ENCODE data around the gene PCDH18. TPM values are rescaled to one million over a fixed set of nuclear protein-coding genes. Genes with fewer than 3 reads are reported as not detected.
"Not testable (repeated sequence)": the region's sequence is repeated elsewhere in the genome, so short reads cannot be mapped to it uniquely, and the experiment has no call there.

PCDH18 gene
- total and polyA plus RNA-seq, 2 experiments from 2014 or later = 2.5 to 6.6 TPM

DNA sequence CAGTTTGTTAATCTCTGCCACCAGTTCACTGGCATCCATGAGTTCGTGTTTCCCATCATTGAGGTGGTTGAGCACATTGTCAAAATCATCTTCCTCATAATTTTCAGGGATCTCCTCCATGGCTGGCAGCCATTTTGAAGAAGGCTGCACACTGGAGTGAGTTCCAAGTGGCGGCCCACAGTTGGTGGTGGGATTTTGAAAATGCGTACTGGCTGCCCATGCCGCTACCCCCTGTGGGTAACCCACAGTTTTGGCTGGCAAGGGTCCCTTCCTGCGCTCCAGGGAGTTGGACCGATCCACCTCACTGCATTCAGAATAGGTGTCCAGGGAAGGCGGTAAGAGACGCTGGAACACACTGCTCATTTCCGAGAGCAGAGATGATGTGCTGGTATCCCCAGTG is 11.2 kb downstream of the PCDH18 start:
- no peaks in the 10 kb centered on the region for H3K9me3 ChIP-seq (ENCODE audit: low read depth)
- no peak overlapping the region for H3K27ac ChIP-seq
- H3K4me3 ChIP-seq = no peak overlapping the region
- H3K27me3 ChIP-seq = peaks cover 2% of the 10 kb centered on the region
- H3K36me3 ChIP-seq = no peaks in the 10 kb centered on the region
- no peaks in the 10 kb centered on the region for H3K4me1 ChIP-seq (ENCODE audit: low read depth)
- TF ChIP-seq, protein P1, sequence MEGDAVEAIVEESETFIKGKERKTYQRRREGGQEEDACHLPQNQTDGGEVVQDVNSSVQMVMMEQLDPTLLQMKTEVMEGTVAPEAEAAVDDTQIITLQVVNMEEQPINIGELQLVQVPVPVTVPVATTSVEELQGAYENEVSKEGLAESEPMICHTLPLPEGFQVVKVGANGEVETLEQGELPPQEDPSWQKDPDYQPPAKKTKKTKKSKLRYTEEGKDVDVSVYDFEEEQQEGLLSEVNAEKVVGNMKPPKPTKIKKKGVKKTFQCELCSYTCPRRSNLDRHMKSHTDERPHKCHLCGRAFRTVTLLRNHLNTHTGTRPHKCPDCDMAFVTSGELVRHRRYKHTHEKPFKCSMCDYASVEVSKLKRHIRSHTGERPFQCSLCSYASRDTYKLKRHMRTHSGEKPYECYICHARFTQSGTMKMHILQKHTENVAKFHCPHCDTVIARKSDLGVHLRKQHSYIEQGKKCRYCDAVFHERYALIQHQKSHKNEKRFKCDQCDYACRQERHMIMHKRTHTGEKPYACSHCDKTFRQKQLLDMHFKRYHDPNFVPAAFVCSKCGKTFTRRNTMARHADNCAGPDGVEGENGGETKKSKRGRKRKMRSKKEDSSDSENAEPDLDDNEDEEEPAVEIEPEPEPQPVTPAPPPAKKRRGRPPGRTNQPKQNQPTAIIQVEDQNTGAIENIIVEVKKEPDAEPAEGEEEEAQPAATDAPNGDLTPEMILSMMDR (IDR thresholded peaks at IDR 0.05; ENCODE audit: low read depth, low read length) = no peak
- no peak for DNase-seq (ENCODE audit: low read depth in 1 of 2, low spot score in 1 of 2)

DNA sequence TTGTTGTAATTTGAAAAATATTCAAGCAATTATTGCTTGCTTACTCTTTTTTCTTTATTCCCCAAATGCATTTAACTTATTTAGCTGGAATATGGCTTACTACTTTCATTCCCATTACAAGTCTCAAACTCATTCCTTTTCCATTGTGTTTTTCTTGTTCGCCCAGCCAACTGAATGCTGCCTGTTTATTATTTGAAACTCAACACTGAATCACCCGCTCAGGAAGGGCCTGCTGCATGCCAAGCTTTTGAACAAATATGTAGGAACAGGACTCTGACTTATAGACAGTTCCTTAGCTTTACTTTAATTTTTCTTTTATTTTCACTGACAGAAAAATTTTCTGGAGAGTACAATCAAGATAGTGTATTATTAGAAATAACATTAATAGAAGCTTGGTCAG is 12.9 kb downstream of the PCDH18 start:
- DNase-seq (ENCODE audit: low read depth in 1 of 2, low spot score in 1 of 2) = peak in 1 of 2 donors; percentile 67
- H3K27ac ChIP-seq = no peak overlapping the region
- no peaks in the 10 kb centered on the region for H3K27me3 ChIP-seq
- H3K36me3 ChIP-seq = no peaks in the 10 kb centered on the region
- no peaks in the 10 kb centered on the region for H3K4me1 ChIP-seq (ENCODE audit: low read depth)
- no peaks in the 10 kb centered on the region for H3K9me3 ChIP-seq (ENCODE audit: low read depth)
- H3K4me3 ChIP-seq = no peak overlapping the region
- TF ChIP-seq, protein P1 (IDR thresholded peaks at IDR 0.05; ENCODE audit: low read depth, low read length) = no peak

DNA sequence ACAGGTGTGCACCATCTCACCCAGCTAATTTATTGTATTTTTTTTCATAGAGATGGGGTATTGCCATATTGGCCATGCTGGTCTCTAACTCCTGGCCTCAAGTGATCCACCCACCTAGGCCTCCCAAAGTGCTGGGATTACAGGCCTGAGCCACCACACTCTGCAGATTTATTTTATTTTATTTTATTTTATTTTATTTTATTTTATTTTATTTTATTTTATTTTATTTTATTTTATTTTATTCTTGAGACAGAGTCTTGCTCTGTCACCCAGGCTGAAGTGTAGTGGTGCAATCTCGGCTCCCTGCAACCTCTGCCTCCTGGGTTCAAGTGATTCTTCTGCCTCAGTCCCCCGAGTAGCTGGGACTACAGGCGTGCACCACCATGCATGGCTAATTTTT is 15.0 kb downstream of the PCDH18 start:
- H3K27ac ChIP-seq; DNase-seq (ENCODE audit: low read depth in 1 of 2, low spot score in 1 of 2); H3K4me1 ChIP-seq (ENCODE audit: low read depth); H3K36me3 ChIP-seq; H3K9me3 ChIP-seq (ENCODE audit: low read depth); H3K27me3 ChIP-seq; H3K4me3 ChIP-seq: not testable (repeated sequence)

DNA sequence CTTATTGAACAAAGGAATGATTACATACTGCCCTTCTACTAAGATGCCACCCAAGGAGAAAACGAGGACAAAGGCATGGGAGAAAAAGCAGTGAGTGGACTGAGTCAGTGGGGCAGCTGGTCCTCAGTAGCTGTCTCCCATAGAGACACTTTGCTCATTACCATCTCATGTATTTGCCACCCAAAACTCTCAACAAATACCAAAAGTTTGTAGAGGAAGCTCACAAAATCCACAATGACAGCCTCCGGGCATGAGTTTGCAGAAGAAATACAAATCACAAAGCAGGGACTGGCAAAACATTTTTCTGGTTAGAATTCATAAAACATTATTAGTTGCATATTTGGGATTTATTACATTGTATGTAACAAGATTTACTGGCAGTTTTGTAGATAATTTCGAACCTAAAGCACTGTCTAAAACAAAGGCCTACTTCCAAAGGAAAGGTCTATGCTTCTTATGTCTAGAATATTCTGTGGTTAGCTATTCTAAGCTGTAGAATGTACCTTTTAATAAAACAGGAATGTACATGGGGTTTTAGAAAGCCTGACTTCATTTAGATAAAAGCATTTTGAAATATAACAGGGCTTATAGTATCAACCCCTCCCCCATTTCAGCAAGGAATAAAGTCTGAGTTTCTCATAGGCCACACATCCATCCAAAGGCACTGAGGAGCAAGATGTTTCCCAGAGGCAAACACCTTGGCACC is 17.7 kb downstream of the PCDH18 start:
- TF ChIP-seq, protein P1 (IDR thresholded peaks at IDR 0.05; ENCODE audit: low read depth, low read length) = no peak
- no peaks in the 10 kb centered on the region for H3K27me3 ChIP-seq
- no peak overlapping the region for H3K4me3 ChIP-seq
- no peaks in the 10 kb centered on the region for H3K4me1 ChIP-seq (ENCODE audit: low read depth)
- no peaks in the 10 kb centered on the region for H3K9me3 ChIP-seq (ENCODE audit: low read depth)
- no peaks in the 10 kb centered on the region for H3K36me3 ChIP-seq
- DNase-seq (ENCODE audit: low read depth in 1 of 2, low spot score in 1 of 2) = no peak
- H3K27ac ChIP-seq = no peak overlapping the region

DNA sequence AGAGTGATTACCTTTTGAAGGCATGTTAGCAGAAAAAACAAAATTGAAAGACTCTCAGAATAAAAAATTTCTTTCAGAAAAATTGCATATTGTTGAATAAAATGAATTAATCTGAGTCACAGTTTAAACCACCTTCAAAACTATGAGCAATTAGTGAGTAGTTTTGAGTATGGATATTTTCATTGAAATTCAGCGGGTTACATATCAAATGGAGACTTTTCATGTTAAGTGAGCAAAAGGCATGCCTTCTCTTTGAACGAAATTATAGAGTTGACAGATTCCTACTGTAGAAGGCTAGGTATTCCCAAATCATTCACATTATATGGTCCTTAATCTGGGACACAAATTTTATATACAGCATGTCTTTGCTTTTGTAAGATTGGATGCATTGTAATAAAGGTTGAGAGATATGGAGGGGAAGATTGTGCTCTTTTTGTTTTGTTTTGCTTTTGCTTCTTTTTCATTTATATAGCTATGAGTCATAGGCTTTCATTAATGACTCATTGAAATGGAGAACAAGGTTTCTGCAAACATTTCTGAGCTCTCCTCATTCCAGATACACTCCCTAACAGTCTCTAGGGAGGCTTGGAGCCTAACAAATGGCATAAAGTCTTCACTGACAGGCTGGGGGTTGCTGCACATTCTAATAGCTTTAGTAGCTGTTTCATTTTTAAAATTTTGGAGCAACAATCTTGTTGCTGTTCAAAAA is 21.6 kb downstream of the PCDH18 start:
- H3K4me1 ChIP-seq (ENCODE audit: low read depth) = no peaks in the 10 kb centered on the region
- no peak overlapping the region for H3K4me3 ChIP-seq
- H3K36me3 ChIP-seq = no peaks in the 10 kb centered on the region
- DNase-seq (ENCODE audit: low read depth in 1 of 2, low spot score in 1 of 2) = peak in 1 of 2 donors; percentile 97
- TF ChIP-seq, protein P1 (IDR thresholded peaks at IDR 0.05; ENCODE audit: low read depth, low read length) = no peak
- no peak overlapping the region for H3K27ac ChIP-seq
- no peaks in the 10 kb centered on the region for H3K9me3 ChIP-seq (ENCODE audit: low read depth)
- no peaks in the 10 kb centered on the region for H3K27me3 ChIP-seq

DNA sequence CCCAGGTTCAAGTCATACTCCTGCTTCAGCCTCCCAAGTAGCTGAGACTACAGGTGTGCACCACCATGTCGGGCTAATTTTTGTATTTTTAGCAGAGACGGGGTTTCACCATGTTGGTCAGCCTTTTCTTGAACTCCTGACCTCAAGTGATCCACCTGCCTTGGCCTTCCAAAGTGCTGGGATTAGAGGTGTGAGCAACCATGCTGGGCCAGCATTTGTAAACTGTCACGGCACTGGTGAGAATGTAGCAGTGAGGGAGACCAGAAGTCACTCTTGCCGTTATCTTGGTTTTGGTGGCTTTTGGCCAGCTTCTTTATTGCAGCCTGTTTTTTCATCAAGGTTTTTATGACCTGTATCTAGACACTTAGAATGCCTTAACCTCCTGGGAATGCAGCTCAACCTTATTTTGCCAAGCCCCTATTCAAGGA is 22.4 kb downstream of the PCDH18 start:
- no peak overlapping the region for H3K27ac ChIP-seq
- H3K9me3 ChIP-seq (ENCODE audit: low read depth) = no peaks in the 10 kb centered on the region

More for the DNA sequence above, 22.4 kb downstream of the PCDH18 start:
- TF ChIP-seq, protein P1 (IDR thresholded peaks at IDR 0.05; ENCODE audit: low read depth, low read length) = no peak
- H3K27me3 ChIP-seq = no peaks in the 10 kb centered on the region
- DNase-seq (ENCODE audit: low read depth in 1 of 2, low spot score in 1 of 2) = peak in 1 of 2 donors; percentile 54
- H3K4me3 ChIP-seq = no peak overlapping the region
- no peaks in the 10 kb centered on the region for H3K36me3 ChIP-seq
- no peaks in the 10 kb centered on the region for H3K4me1 ChIP-seq (ENCODE audit: low read depth)

All from cardiac muscle cell (in vitro differentiated cells and primary cell).